GF-D8 (cell line): ENCODE data around the gene ARRDC3.
"Not testable (repeated sequence)": the region's sequence is repeated elsewhere in the genome, so short reads cannot be mapped to it uniquely, and the experiment has no call there.

ENCODE experiments used
- DNase-seq: peaks from one replicate; lab custom pipeline; 2025; lab: John Stamatoyannopoulos, UW

The ARRDC3 gene

DNA sequence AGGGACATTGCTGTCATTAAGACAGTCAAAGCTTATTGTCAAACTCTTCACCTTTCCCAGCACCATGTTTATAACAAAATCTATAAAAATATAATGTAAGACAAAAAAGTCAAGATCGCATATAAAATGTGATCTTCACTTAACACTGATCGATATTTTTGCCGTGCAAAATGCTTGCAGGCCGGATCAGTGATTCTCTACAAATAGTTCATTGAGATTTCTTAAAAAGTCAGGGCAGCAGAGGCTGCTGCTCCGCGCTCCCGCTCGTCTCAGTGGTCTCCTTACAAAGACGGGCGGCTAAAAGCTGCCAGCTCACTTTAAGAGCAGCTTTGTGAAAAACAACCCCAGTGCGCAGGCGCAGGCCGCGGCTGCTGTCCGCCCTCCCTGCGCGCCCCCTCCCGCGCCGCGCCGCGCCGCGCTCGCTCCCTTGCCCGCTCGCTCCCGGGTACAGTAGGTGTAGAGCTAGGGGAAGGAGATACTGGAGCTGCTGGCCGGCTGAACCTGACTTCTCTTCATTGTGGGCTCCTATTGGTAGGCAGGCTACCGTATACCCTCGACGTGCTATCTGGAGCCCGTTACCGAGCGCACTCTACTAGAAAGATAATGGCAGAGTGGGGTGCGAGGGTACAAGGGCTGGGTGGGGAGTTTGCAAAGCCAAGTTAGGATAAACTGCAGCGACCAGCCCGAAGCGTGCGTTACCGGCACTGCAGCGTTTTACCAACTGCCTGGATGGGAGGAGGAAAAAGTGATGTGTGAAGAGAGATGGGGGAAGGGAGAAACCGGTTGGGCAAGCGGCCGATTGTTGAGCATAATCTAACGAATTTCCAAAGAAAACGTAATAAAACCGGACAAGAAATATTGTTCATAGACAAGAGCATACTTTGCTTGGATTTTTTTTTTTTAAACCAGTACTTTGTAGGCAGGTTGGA is at the start of gene ARRDC3:
Gene ARRDC3 (minus strand): TSS at position 291 of the 929 bp plus-strand sequence. CDS start 225 bp downstream, at position 66.
- DNase-seq: peak; percentile 81

- DNase-seq: no peak
Observed at GRCh38 chr5:91430949-91431348, 47.8 kb upstream of the ARRDC3 start.

GRCh38 chr5:91424638-91425436 is 41.7 kb upstream of the ARRDC3 start:
- DNase-seq: no peak

GRCh38 chr5:91423871-91424270 is 40.8 kb upstream of the ARRDC3 start:
- no peak for DNase-seq

DNA sequence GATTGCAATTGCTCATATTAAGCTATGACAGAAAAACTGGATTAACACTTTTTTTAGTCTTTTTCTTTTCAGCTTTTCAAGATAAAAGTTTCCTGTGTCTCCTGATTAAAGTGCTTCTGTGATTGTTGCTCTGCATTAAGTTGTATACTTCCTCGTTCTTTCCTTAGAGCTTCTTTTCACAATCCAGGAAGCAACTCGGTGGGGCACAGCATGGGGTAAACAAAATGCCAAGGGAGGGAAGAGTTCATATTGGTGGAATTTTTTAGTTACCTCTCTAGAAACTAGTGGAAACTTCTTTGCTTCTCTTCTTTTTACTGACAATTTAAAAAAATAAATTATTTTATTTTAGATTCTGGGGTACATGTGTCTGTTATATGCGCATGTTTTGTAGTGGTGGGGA is 37.8 kb upstream of the ARRDC3 start:
- DNase-seq: no peak

GRCh38 chr5:91419571-91420537 is 36.7 kb upstream of the ARRDC3 start:
- DNase-seq: no peak

DNA sequence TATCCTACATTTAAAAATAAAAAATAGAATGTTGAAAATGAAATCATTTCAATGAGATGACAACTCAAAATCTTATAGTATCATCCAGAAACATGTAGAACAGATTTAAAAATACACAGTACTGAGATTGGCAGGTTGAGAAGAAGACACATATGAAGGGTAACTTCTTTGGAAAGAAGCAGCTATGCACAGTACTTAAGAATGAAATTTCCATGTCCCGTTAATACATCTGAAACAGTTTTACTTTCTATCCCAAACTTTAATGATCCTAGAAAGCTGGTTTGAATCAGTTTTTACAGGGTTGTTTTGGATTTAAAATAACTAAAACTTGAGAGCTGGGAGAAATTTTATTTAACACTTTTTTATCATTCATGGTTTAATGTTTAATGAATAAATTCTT is 36.0 kb upstream of the ARRDC3 start:
- DNase-seq: no peak

GRCh38 chr5:91418158-91418557 is 35.0 kb upstream of the ARRDC3 start:
- no peak for DNase-seq

DNA sequence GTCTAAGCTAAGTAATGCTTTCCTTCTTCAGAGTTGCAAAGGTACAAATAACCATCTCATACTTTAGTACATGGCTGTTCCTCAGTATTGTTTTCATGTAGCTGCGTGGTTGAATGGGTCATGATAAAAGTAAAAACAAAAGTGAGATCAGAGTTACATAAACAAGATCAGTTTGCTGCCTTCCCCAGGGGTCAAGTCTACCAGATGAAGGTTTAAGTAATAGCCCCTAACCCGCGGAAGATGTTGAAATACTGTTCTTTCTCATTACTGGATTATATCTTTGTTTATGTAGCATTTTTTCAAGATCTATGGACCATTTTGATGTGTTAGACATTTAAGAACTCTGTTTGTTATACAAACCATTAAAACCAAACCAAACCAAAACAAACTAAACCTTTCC is 34.1 kb upstream of the ARRDC3 start:
- no peak for DNase-seq

GRCh38 chr5:91416491-91416890 is 33.4 kb upstream of the ARRDC3 start:
- no peak for DNase-seq

- DNase-seq: no peak
Observed at GRCh38 chr5:91409304-91409703, 26.2 kb upstream of the ARRDC3 start.

- DNase-seq: no peak
Observed at GRCh38 chr5:91408710-91409109, 25.6 kb upstream of the ARRDC3 start.

DNA sequence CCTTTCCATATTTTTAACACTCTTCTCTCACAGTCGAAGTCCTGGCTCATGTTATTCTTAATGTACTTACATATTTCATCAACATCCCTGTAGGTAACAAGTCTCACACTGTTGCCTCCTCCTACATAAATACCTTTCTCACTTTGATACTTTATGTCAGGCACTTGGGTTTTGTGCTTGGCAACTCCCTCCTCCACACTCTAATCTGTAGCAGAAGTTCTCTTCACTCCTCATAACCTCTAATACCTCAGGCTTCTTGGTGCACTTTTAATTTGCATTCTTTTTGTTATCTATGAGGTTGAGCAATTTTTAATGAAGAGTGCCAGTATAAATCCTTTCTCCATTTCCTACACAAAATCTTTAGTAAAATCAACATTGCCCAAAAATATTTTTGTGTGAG is 24.1 kb upstream of the ARRDC3 start:
- DNase-seq: no peak

GRCh38 chr5:91403438-91403837 is 20.3 kb upstream of the ARRDC3 start:
- no peak for DNase-seq

DNA sequence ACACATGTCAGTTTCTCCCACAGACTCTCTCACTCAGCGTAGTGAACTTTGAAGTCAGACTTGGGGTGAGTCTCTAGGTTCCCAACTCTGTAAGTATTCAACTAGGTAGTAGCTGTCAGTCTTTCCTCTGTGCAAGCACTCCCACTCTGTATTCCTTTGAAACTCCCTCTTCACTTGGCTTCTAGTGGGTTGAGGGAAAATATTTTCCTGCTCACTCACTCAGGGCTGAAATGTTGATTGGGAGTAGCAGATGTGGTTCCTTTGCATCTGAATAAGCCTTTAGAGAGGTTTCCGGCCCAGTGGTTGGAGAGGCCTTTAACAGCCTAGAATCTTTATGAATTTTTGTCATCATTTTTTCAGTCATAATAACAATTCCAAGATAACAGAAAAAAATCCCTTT is 18.1 kb upstream of the ARRDC3 start:
- DNase-seq: no peak

- DNase-seq: no peak
Observed at GRCh38 chr5:91397791-91398190, 14.7 kb upstream of the ARRDC3 start.

- no peak for DNase-seq
Observed at GRCh38 chr5:91390268-91390667, 7.2 kb upstream of the ARRDC3 start.

DNA sequence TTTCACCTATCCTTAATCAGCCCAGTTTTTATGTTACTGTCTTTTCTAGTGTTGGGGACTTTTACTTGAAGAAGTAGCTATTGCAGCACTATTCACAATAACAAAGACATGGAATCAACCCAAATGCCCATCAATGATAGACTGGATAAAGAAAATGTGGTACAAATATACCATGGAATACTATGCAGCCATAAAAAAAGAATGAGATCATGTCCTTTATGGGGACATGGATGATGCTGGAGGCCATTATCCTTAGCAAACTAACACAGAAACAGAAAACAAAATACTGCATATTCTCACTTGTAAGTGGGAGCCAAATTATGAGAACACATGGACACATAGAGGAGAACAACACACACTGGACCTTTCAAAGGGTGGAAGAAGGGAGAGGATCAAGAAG is 6.4 kb upstream of the ARRDC3 start:
- not testable (repeated sequence) for DNase-seq

GRCh38 chr5:91388362-91388761 is 5.2 kb upstream of the ARRDC3 start:
- no peak for DNase-seq

GRCh38 chr5:91386120-91386519 is 3.0 kb upstream of the ARRDC3 start:
- DNase-seq: no peak

DNA sequence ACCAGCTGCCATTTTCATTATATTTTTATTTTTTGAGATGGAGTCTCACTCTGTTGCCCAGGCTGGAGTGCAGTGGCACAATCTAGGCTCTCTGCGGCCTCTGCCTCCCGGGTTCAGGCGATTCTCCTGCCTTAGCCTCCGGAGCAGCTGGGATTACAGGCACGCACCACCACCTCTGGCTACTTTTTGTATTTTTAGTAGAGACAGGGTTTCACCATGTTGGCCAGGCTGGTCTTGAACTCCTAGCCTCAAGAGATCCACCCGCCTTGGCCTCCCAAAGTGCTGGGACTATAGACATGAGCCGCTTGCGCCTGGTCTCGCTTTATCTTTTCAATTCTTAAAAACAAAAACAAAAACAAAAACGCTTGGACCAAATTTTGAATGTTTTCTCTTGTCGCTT is 2.5 kb upstream of the ARRDC3 start:
- not testable (repeated sequence) for DNase-seq
